VCaP (cell line): ENCODE results near the gene PRAF2.

Experiments used
- H3K27ac ChIP-seq: fragments of 450-650 bp; 2 replicates; pipeline ENCODE4 v1.5.1; 2017
- CTCF ChIP-seq: fragments of 450-650 bp; conservative IDR thresholded peaks from 2 replicates; pipeline ENCODE4 v1.5.1; 2017; ENCODE audit warnings: mild to moderate bottlenecking, moderate library complexity

PRAF2 gene

GRCh38 chrX:49066278-49066677 lies 7.5 kb downstream of the PRAF2 start:
- no peak for TF ChIP-seq CTCF
- H3K27ac ChIP-seq: no peak overlapping the region

GRCh38 chrX:49064735-49065134 lies 9.1 kb downstream of the PRAF2 start:
- no peak for TF ChIP-seq CTCF
- no peak overlapping the region for H3K27ac ChIP-seq

GRCh38 chrX:49064303-49064702 lies 9.5 kb downstream of the PRAF2 start:
- no peak for TF ChIP-seq CTCF
- no peak overlapping the region for H3K27ac ChIP-seq

- no peak for TF ChIP-seq CTCF
- H3K27ac ChIP-seq: no peak overlapping the region
Observed at GRCh38 chrX:49063715-49064114, 10.1 kb downstream of the PRAF2 start.

- no peak overlapping the region for H3K27ac ChIP-seq
- TF ChIP-seq CTCF: no peak
Observed at GRCh38 chrX:49061916-49062315, 11.9 kb downstream of the PRAF2 start.

- no peak overlapping the region for H3K27ac ChIP-seq
- TF ChIP-seq CTCF: no peak
Observed at GRCh38 chrX:49061490-49061889, 12.3 kb downstream of the PRAF2 start.

- no peak overlapping the region for H3K27ac ChIP-seq
- TF ChIP-seq CTCF: no peak
Observed at GRCh38 chrX:49060914-49061313, 12.9 kb downstream of the PRAF2 start.

- H3K27ac ChIP-seq: peak overlapping the region; percentile 59
- TF ChIP-seq CTCF: no peak
Observed at GRCh38 chrX:49059681-49060085, 14.1 kb downstream of the PRAF2 start.
